Stomach (tissue), 4 donors: ENCODE measurements around the gene SLC25A33.

Experiments used
- POLR2A ChIP-seq, 4 donors: fragments of 450-650 bp; IDR thresholded peaks; one replicate each; pipeline ENCODE4 v1.6.1; 2016; ENCODE audit warnings: antibody characterized with exemption in 4 of 4, control low read depth in 2 of 4, mild to moderate bottlenecking in 1 of 4, moderate library complexity in 1 of 4
- POLR2AphosphoS5 ChIP-seq, 3 donors: sonication (generic); formaldehyde crosslinking; IDR thresholded peaks; one replicate each; pipeline ENCODE4 v1.6.1; 2016; ENCODE audit warnings: antibody characterized with exemption in 3 of 3
- TF ChIP-seq, protein P1 (sequence below), 7 experiments: fragments of 450-650 bp in 4 of 7; fragments of 200-600 bp in 3 of 7; sonication (generic) in 3 of 7; IDR thresholded peaks; one replicate each; pipeline ENCODE4 v1.5.1; 2016 to 2019; ENCODE audit warnings: antibody characterized with exemption in 7 of 7, control low read depth in 2 of 7, mild to moderate bottlenecking in 1 of 7

DNA sequence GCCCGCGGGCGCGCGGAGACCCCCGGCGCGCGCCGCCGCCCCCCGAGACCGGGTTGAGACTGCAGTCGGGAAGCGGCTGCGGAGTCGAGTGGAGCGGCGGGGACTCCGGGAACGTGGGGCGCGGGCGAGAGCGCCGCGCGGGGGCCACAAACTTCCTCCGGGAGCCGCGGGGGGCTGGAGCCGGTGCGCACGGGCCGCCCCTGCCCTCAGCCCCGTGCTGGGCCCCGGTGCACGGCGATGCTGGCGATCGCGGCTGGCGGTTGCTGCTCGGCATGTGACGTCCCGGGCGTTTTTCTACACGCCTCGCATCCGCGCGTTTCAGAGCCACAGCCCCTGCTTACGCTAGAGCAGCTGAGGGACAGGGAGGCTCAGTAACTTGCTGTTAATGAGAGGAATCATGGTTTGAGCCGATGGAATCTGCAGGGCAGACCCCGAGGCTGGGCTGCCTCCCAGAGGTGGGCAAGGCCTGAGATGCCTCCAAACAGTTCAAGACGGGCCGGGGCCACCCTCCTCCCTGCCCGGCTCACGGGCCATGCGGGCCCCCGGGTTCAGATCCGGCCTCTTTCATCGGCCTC is 50.0 kb downstream of the SLC25A33 start:
- TF ChIP-seq, protein P1, sequence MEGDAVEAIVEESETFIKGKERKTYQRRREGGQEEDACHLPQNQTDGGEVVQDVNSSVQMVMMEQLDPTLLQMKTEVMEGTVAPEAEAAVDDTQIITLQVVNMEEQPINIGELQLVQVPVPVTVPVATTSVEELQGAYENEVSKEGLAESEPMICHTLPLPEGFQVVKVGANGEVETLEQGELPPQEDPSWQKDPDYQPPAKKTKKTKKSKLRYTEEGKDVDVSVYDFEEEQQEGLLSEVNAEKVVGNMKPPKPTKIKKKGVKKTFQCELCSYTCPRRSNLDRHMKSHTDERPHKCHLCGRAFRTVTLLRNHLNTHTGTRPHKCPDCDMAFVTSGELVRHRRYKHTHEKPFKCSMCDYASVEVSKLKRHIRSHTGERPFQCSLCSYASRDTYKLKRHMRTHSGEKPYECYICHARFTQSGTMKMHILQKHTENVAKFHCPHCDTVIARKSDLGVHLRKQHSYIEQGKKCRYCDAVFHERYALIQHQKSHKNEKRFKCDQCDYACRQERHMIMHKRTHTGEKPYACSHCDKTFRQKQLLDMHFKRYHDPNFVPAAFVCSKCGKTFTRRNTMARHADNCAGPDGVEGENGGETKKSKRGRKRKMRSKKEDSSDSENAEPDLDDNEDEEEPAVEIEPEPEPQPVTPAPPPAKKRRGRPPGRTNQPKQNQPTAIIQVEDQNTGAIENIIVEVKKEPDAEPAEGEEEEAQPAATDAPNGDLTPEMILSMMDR (IDR thresholded peaks at IDR 0.05), result no peak
- TF ChIP-seq POLR2A (IDR thresholded peaks at IDR 0.05) (no peak), POLR2AphosphoS5 (IDR thresholded peaks at IDR 0.05) (no peak)
